ENCODE results near the gene SEMA6C.

Gene SEMA6C

GRCh38 chr1:151147132-151147503 is 687 bp upstream of the SEMA6C start:
- Histone ChIP-seq H3K27me3 (ENCODE audit: low read depth) (no peaks in the 10 kb centered on the region), H3K4me1 (peaks cover 7% of the 10 kb centered on the region), H3K36me3 (replicated peaks) (no peaks in the 10 kb centered on the region), H3K4me3 (peak overlapping the region; percentile 64), H3K9me3 (no peaks in the 10 kb centered on the region)
- in situ Hi-C loops (cut with MboI; ENCODE audit: low sequenced_read_pairs): no loop called here
- no peak for DNase-seq (ENCODE audit: low spot score in 2 of 2)

- H3K4me1 ChIP-seq: peaks cover 7% of the 10 kb centered on the region
- no peak for DNase-seq (ENCODE audit: low spot score in 2 of 2)
- in situ Hi-C loops (cut with MboI; ENCODE audit: low sequenced_read_pairs): no loop called here
- H3K27me3 ChIP-seq (ENCODE audit: low read depth): no peaks in the 10 kb centered on the region
- H3K9me3 ChIP-seq: no peaks in the 10 kb centered on the region
- peak overlapping the region; percentile 64 for H3K4me3 ChIP-seq
- H3K36me3 ChIP-seq (replicated peaks): no peaks in the 10 kb centered on the region
Observed at GRCh38 chr1:151146072-151146411, 389 bp downstream of the SEMA6C start.

- no peak for DNase-seq (ENCODE audit: low spot score in 2 of 2)
- H3K27me3 ChIP-seq (ENCODE audit: low read depth): no peaks in the 10 kb centered on the region
- in situ Hi-C loops (cut with MboI; ENCODE audit: low sequenced_read_pairs): no loop called here
- H3K9me3 ChIP-seq: no peaks in the 10 kb centered on the region
- no peaks in the 10 kb centered on the region for H3K36me3 ChIP-seq (replicated peaks)
- peak overlapping the region; percentile 64 for H3K4me3 ChIP-seq
- H3K4me1 ChIP-seq: peaks cover 7% of the 10 kb centered on the region
Observed at GRCh38 chr1:151145304-151146071, 943 bp downstream of the SEMA6C start.

- no peaks in the 10 kb centered on the region for H3K9me3 ChIP-seq
- H3K4me3 ChIP-seq: no peak overlapping the region
- H3K27me3 ChIP-seq (ENCODE audit: low read depth): no peaks in the 10 kb centered on the region
- peaks cover 7% of the 10 kb centered on the region for H3K4me1 ChIP-seq
- H3K36me3 ChIP-seq (replicated peaks): no peaks in the 10 kb centered on the region
- DNase-seq (ENCODE audit: low spot score in 2 of 2): no peak
- in situ Hi-C loops (cut with MboI; ENCODE audit: low sequenced_read_pairs): no loop called here
Observed at GRCh38 chr1:151144474-151145303, 1.7 kb downstream of the SEMA6C start.

GRCh38 chr1:151143986-151144385 is 2.4 kb downstream of the SEMA6C start:
- no peak for DNase-seq (ENCODE audit: low spot score in 2 of 2)
- Histone ChIP-seq H3K27me3 (ENCODE audit: low read depth) (no peaks in the 10 kb centered on the region), H3K4me1 (peaks cover 7% of the 10 kb centered on the region), H3K9me3 (no peaks in the 10 kb centered on the region), H3K4me3 (no peak overlapping the region), H3K36me3 (replicated peaks) (no peaks in the 10 kb centered on the region)
- in situ Hi-C loops (cut with MboI; ENCODE audit: low sequenced_read_pairs): no loop called here

- Histone ChIP-seq H3K4me3 (no peak overlapping the region), H3K4me1 (peaks cover 7% of the 10 kb centered on the region)
- in situ Hi-C loops (cut with MboI; ENCODE audit: low sequenced_read_pairs): no loop called here
Observed at GRCh38 chr1:151143057-151143435, 3.4 kb downstream of the SEMA6C start.

GRCh38 chr1:151142411-151143056 is 3.9 kb downstream of the SEMA6C start:
- H3K4me3 ChIP-seq: no peak overlapping the region
- H3K4me1 ChIP-seq: peaks cover 7% of the 10 kb centered on the region
- no peak for DNase-seq (ENCODE audit: low spot score in 2 of 2)
- no peaks in the 10 kb centered on the region for H3K36me3 ChIP-seq (replicated peaks)
- in situ Hi-C loops (cut with MboI; ENCODE audit: low sequenced_read_pairs): no loop called here
- no peaks in the 10 kb centered on the region for H3K27me3 ChIP-seq (ENCODE audit: low read depth)
- H3K9me3 ChIP-seq: no peaks in the 10 kb centered on the region

More at GRCh38 chr1:151143057-151143435, 3.4 kb downstream of the SEMA6C start:
- Histone ChIP-seq H3K36me3 (replicated peaks) (no peaks in the 10 kb centered on the region), H3K27me3 (ENCODE audit: low read depth) (no peaks in the 10 kb centered on the region), H3K9me3 (no peaks in the 10 kb centered on the region)
- DNase-seq (ENCODE audit: low spot score in 2 of 2): no peak

- in situ Hi-C loops (cut with MboI; ENCODE audit: low sequenced_read_pairs): no loop called here
- Histone ChIP-seq H3K9me3 (no peaks in the 10 kb centered on the region), H3K4me3 (no peak overlapping the region), H3K36me3 (replicated peaks) (no peaks in the 10 kb centered on the region), H3K27me3 (ENCODE audit: low read depth) (no peaks in the 10 kb centered on the region), H3K4me1 (no peaks in the 10 kb centered on the region)
- DNase-seq (ENCODE audit: low spot score in 2 of 2): no peak
Observed at GRCh38 chr1:151137789-151138188, 8.6 kb downstream of the SEMA6C start.

- Histone ChIP-seq H3K36me3 (replicated peaks) (no peaks in the 10 kb centered on the region), H3K9me3 (no peaks in the 10 kb centered on the region), H3K4me1 (no peaks in the 10 kb centered on the region), H3K4me3 (no peak overlapping the region), H3K27me3 (ENCODE audit: low read depth) (no peaks in the 10 kb centered on the region)
- no peak for DNase-seq (ENCODE audit: low spot score in 2 of 2)
- in situ Hi-C loops (cut with MboI; ENCODE audit: low sequenced_read_pairs): no loop called here
Observed at GRCh38 chr1:151135433-151136385, 10.7 kb downstream of the SEMA6C start.

- Histone ChIP-seq H3K4me3 (no peak overlapping the region), H3K9me3 (no peaks in the 10 kb centered on the region), H3K36me3 (replicated peaks) (no peaks in the 10 kb centered on the region), H3K27me3 (ENCODE audit: low read depth) (no peaks in the 10 kb centered on the region), H3K4me1 (no peaks in the 10 kb centered on the region)
- in situ Hi-C loops (cut with MboI; ENCODE audit: low sequenced_read_pairs): no loop called here
- no peak for DNase-seq (ENCODE audit: low spot score in 2 of 2)
Observed at GRCh38 chr1:151134991-151135390, 11.4 kb downstream of the SEMA6C start.

- no peaks in the 10 kb centered on the region for H3K27me3 ChIP-seq (ENCODE audit: low read depth)
- no peaks in the 10 kb centered on the region for H3K9me3 ChIP-seq
- H3K4me3 ChIP-seq: no peak overlapping the region
- H3K4me1 ChIP-seq: no peaks in the 10 kb centered on the region
- in situ Hi-C loops (cut with MboI; ENCODE audit: low sequenced_read_pairs): no loop called here
- no peak for DNase-seq (ENCODE audit: low spot score in 2 of 2)
- H3K36me3 ChIP-seq (replicated peaks): no peaks in the 10 kb centered on the region
Observed at GRCh38 chr1:151134396-151134795, 12.0 kb downstream of the SEMA6C start.

GRCh38 chr1:151133018-151133806 is 13.2 kb downstream of the SEMA6C start:
- H3K4me3 ChIP-seq: no peak overlapping the region

More at GRCh38 chr1:151133018-151133806, 13.2 kb downstream of the SEMA6C start:
- Histone ChIP-seq H3K4me1 (no peaks in the 10 kb centered on the region), H3K9me3 (no peaks in the 10 kb centered on the region), H3K36me3 (replicated peaks) (no peaks in the 10 kb centered on the region), H3K27me3 (ENCODE audit: low read depth) (no peaks in the 10 kb centered on the region)
- in situ Hi-C loops (cut with MboI; ENCODE audit: low sequenced_read_pairs): no loop called here
- DNase-seq (ENCODE audit: low spot score in 2 of 2): no peak

Data from HAP-1 (cell line).